ENCODE measurements around the gene SH2D6. TPM values are rescaled to one million over a fixed set of nuclear protein-coding genes. Genes with fewer than 3 reads are reported as not detected.

Gene SH2D6
- total and polyA plus RNA-seq, 2 donors (not counting 1 experiment from before 2014, with no cell fraction given), result 0.27 to 1.6 TPM

DNA sequence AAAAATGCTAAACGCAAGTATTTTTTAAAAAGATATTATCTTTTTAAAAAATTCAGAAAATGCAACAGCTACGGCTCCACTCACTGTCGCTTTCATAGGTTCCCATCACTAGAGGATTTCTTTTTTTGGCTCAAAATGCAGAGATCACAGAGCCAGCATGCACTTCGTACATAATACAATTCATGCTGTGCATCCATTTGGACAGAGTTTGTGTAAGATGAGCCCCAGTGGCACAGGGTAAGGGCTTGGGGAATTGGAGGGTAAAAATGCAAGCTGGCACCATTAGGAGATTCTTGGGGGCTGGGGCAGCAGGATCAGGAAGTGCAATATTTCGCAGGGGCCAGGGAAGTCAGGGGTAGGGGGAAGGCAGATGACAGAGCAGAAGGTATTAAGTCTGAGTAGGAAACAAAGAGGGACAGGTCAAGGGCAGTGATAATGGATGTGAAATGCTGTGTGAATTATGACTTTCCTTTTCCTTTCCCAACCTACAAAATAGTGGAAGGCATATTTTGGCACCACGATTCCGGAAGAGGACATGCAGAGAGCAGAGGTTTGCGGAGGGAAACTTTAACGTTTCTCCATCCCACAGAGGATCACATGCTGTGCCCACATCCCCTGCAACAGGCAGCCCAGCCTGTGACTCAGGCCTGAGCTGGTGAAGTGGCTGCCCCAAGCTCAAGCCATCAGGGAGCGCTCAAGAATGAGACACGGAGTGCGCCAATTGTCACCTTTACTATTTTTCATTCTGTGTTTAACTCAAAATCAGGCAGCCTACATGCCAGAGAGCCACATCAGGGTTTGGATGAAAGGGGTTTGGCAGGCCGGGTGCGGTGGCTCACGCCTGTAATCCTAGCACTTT, 13.1 kb upstream of the SH2D6 start:
- CTCF ChIA-PET, result interaction anchor here (0.9 to 8.7 kb wide), 2 partner anchors 14 kb away, joined by 3 to 45 read pairs; no protein-coding TSS in a partner anchor
- H3K4me1 Mint-ChIP-seq, result peaks cover 67% of the 10 kb centered on the region
- 11% methylated on average over 9 of the region's 15 CpGs for WGBS (ENCODE audit: insufficient coverage)
- Histone ChIP-seq H3K27ac (ENCODE audit: low read length in 2 of 2) (peak overlapping the region in 1 of 2 donors; percentile 15), H3K79me2 (ENCODE audit: control insufficient read depth, insufficient read depth, low read length) (peaks cover 55% of the 10 kb centered on the region), H3K9ac (ENCODE audit: low read length) (peak overlapping the region; percentile 6), H3K4me2 (replicated peaks; ENCODE audit: low read depth, low read length, poor library complexity, severe bottlenecking) (peak overlapping the region; percentile 57), H4K20me1 (ENCODE audit: control insufficient read depth, insufficient read depth, low read length, poor library complexity, severe bottlenecking) (peaks cover 10% of the 10 kb centered on the region), H3K4me1 (ENCODE audit: control insufficient read depth in 2 of 2, insufficient read depth in 2 of 2, low read length in 2 of 2) (peaks cover 66 to 69% of the 10 kb centered on the region in 2 donors), H3K4me3 (ENCODE audit: control extremely low read depth in 1 of 5, extremely low read depth in 1 of 5, insufficient read depth in 1 of 5, low read depth in 2 of 5, low read length in 4 of 5) (peak overlapping the region in 1 of 5 experiments; percentile 9), H3K36me3 (replicated peaks in 1 of 2; ENCODE audit: control extremely low read depth in 1 of 2, control insufficient read depth in 1 of 2, extremely low read depth in 1 of 2, insufficient read depth in 2 of 2, low read length in 1 of 2) (peaks cover 3 to 16% of the 10 kb centered on the region in 2 experiments), H3K9me3 (ENCODE audit: control extremely low read depth in 1 of 3, control insufficient read depth in 2 of 3, insufficient read depth in 1 of 3, low read length in 2 of 3) (peaks cover 0 to 4% (median 0%) of the 10 kb centered on the region in 3 donors), H2AFZ (ENCODE audit: insufficient read depth, low read depth, low read length, poor library complexity, severe bottlenecking) (peak overlapping the region; percentile 35), H3K27me3 (replicated peaks in 1 of 4; ENCODE audit: control extremely low read depth in 1 of 4, control insufficient read depth in 3 of 4, insufficient read depth in 4 of 4, low read length in 3 of 4) (no peaks in the 10 kb centered on the region)
- intact Hi-C loops (cut with micrococcal nuclease), result loop anchor here (1.0 kb wide), 1 partner anchor 13 kb away; no protein-coding TSS in a partner anchor
- peak overlapping the region; percentile 87 for H3K27ac Mint-ChIP-seq
- no peaks in the 10 kb centered on the region for H3K9me3 Mint-ChIP-seq (ENCODE audit: insufficient read depth)
- TF ChIP-seq, protein P1, sequence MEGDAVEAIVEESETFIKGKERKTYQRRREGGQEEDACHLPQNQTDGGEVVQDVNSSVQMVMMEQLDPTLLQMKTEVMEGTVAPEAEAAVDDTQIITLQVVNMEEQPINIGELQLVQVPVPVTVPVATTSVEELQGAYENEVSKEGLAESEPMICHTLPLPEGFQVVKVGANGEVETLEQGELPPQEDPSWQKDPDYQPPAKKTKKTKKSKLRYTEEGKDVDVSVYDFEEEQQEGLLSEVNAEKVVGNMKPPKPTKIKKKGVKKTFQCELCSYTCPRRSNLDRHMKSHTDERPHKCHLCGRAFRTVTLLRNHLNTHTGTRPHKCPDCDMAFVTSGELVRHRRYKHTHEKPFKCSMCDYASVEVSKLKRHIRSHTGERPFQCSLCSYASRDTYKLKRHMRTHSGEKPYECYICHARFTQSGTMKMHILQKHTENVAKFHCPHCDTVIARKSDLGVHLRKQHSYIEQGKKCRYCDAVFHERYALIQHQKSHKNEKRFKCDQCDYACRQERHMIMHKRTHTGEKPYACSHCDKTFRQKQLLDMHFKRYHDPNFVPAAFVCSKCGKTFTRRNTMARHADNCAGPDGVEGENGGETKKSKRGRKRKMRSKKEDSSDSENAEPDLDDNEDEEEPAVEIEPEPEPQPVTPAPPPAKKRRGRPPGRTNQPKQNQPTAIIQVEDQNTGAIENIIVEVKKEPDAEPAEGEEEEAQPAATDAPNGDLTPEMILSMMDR (IDR thresholded peaks at IDR 0.05), result no peak
- TF ChIP-seq EZH2 (IDR thresholded peaks at IDR 0.05; ENCODE audit: borderline replicate concordance, insufficient read depth, low read depth, low read length, poor library complexity, severe bottlenecking), result no peak
- H3K27me3 Mint-ChIP-seq, result no peaks in the 10 kb centered on the region
- peak overlapping the region; percentile 75 for H3K4me3 Mint-ChIP-seq
- ATAC-seq (ENCODE audit: low read depth) (peak; percentile 21), DNase-seq (peak; percentile 43)
- POLR2A ChIA-PET, result interaction anchor here (0.6 to 1.6 kb wide), 2 partner anchors 13 to 78 kb away, joined by 3 to 6 read pairs; partner anchors contain the start of gene SH2D6

Data from B cell (primary cell).